ENCODE measurements around the gene DCAF11. TPM values are rescaled to one million over a fixed set of nuclear protein-coding genes. Genes with fewer than 3 reads are reported as not detected.

The DCAF11 gene
- total and polyA plus RNA-seq, 2 of the 13 experiments (the other 11 are each of a cell fraction or from before 2014, with no cell fraction given): 150 to 257 TPM

DNA sequence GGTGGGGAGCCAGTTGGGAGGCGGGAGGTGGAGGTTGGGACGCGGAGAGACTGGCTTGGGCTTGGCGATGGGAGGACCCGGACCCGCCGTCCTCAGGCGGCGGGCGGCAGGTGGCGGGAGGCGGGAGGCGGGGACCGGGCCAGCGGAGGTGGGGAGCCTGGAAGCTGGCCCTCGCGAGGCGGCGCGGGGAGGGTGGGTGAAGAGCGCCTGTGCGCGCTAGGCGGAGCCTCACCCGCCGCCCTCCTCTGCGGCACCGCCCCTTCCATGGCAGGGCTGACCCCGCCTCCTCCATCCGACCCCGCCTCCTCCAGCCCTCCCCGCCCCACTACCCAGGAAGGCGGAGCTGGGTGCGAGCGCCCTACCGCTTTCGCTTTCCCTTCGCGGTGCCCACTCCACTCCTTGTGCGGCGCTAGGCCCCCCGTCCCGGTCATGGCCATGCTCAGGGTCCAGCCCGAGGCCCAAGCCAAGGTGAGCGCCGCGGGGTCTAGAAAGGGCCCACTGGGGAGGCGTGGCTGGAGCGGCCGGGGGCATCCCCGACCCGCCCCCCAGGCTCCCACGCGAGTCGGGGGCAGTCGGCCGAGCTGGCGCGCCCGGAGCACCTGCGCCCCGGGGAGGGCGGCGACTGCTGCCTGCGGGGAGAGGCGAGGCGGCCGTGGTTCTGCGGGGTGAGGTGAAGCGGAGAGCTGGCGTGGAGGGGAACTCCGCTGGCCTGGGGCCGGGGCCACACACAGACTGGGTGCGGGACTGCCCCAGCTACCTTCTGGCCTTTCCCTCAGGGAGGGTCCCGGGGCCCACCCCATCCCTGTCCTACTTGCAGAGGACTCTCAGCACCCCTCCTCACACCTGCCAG is 21.5 kb downstream of the DCAF11 start, which contains the start of gene PSME1:
PSME1 (plus strand) TSS at position 361 of the 850 bp plus-strand sequence; CDS start at position 430, 69 bp downstream.
- ATAC-seq (peak; percentile 86), FAIRE-seq (peak; percentile 71), DNase-seq (ENCODE audit: low spot score) (peak; percentile 93)
- H3K4me2 ChIP-seq (ENCODE audit: low read depth, low read length): peak within 1 kb of the TSS; percentile 100
- peaks cover 64% of the 10 kb centered on the region for H3K4me1 ChIP-seq (ENCODE audit: insufficient read depth, low read length)
- ChIA-PET POLR2A (interaction anchor here (0.7 to 22.7 kb wide), 40 partner anchors 8 to 1159 kb away, joined by 3 to 977 read pairs (median 5); partner anchors contain the start of genes ACIN1, C14orf119, CARMIL3 and CHMP4A), CTCF (ENCODE audit: low intra/inter-chr PET ratio, low total read pairs) (interaction anchor here (1.0 to 2.1 kb wide), 2 partner anchors 21 to 25 kb away, joined by 3 to 6 read pairs; partner anchors contain the start of genes DCAF11, IRF9 and NRL)
- peak within 1 kb of the TSS; percentile 62 for H2AFZ ChIP-seq (ENCODE audit: low read length)
- intact Hi-C loops (cut with micrococcal nuclease; ENCODE audit: unreplicated experiment) (loop anchor here (1.0 kb wide), 2 partner anchors 22 to 25 kb away; partner anchors contain the start of genes DCAF11, IRF9 and NRL), in situ Hi-C loops (cut with HindIII; ENCODE audit: extremely low pct_ligation_motif_present, low pct_unique_long_range_greater_than_20kb) (loop anchor here (25.0 kb wide), 1 partner anchor 824 kb away; the partner anchor contains the start of genes BCL2L2, PABPN1 and PPP1R3E)
- H3K36me3 ChIP-seq (replicated peaks in 1 of 2; ENCODE audit: control insufficient read depth in 1 of 2, insufficient read depth in 2 of 2, low read length in 2 of 2): peaks cover 17 to 25% of the 10 kb centered on the region in 2 experiments
- H3K79me2 ChIP-seq (ENCODE audit: insufficient read depth, low read length): peaks cover 42% of the 10 kb centered on the region
- no TSS peak for BruUV-seq (replicated peaks)
- H3K9ac ChIP-seq (ENCODE audit: insufficient read depth, low read depth, low read length): peak within 1 kb of the TSS; percentile 94
- peak within 1 kb of the TSS; percentile 91 to 98 (median 93) for H3K4me3 ChIP-seq (replicated peaks in 1 of 3; ENCODE audit: insufficient read depth in 1 of 3, low read depth in 2 of 3, low read length in 3 of 3)
- H3K27ac ChIP-seq (ENCODE audit: extremely low read length, insufficient read depth, low read length): peak within 1 kb of the TSS; percentile 75
- WGBS (ENCODE audit: low lambda C conversion rate): 1% methylated on average over 65 of the region's 75 CpGs
- peaks cover 11% of the 10 kb centered on the region for H4K20me1 ChIP-seq (ENCODE audit: insufficient read depth, low read length)
- H3K9me3 ChIP-seq (ENCODE audit: low read length): no peaks in the 10 kb centered on the region
- H3K27me3 ChIP-seq (ENCODE audit: control insufficient read depth in 1 of 2, insufficient read depth in 2 of 2, low read length in 2 of 2): no peaks in the 10 kb centered on the region; a peak in 1 of 5 replicates
- TF ChIP-seq CBX1 (IDR thresholded peaks at IDR 0.05; ENCODE audit: low read depth): no peak
- TF ChIP-seq XBP1 (CRISPR knock-in tag; IDR thresholded peaks at IDR 0.05): no peak; the same call in 1 of the 2 replicates
- peak; percentile 62 for TF ChIP-seq TEAD3 (CRISPR knock-in tag; optimal IDR thresholded peaks at IDR 0.05; ENCODE audit: borderline replicate concordance)
- peak; percentile 83 for TF ChIP-seq MED8 (CRISPR knock-in tag; IDR thresholded peaks at IDR 0.05; ENCODE audit: insufficient replicate concordance)
- no peak for TF ChIP-seq NR2F1 (CRISPR knock-in tag; IDR thresholded peaks at IDR 0.05)
- peak; percentile 94; the same call in 1 of the 2 replicates for TF ChIP-seq MAZ (IDR thresholded peaks at IDR 0.05; ENCODE audit: borderline replicate concordance, low read depth, low read length)
- TF ChIP-seq MAZ (CRISPR knock-in tag; IDR thresholded peaks at IDR 0.05; ENCODE audit: low read depth): peak; percentile 99
- TF ChIP-seq ZNF7 (CRISPR knock-in tag; IDR thresholded peaks at IDR 0.05): peak; percentile 11; the same call in 1 of the 2 replicates
- peak; percentile 44; the same call in 1 of the 2 replicates for TF ChIP-seq ZNF143 (CRISPR knock-in tag; IDR thresholded peaks at IDR 0.05)
- TF ChIP-seq, protein P1, sequence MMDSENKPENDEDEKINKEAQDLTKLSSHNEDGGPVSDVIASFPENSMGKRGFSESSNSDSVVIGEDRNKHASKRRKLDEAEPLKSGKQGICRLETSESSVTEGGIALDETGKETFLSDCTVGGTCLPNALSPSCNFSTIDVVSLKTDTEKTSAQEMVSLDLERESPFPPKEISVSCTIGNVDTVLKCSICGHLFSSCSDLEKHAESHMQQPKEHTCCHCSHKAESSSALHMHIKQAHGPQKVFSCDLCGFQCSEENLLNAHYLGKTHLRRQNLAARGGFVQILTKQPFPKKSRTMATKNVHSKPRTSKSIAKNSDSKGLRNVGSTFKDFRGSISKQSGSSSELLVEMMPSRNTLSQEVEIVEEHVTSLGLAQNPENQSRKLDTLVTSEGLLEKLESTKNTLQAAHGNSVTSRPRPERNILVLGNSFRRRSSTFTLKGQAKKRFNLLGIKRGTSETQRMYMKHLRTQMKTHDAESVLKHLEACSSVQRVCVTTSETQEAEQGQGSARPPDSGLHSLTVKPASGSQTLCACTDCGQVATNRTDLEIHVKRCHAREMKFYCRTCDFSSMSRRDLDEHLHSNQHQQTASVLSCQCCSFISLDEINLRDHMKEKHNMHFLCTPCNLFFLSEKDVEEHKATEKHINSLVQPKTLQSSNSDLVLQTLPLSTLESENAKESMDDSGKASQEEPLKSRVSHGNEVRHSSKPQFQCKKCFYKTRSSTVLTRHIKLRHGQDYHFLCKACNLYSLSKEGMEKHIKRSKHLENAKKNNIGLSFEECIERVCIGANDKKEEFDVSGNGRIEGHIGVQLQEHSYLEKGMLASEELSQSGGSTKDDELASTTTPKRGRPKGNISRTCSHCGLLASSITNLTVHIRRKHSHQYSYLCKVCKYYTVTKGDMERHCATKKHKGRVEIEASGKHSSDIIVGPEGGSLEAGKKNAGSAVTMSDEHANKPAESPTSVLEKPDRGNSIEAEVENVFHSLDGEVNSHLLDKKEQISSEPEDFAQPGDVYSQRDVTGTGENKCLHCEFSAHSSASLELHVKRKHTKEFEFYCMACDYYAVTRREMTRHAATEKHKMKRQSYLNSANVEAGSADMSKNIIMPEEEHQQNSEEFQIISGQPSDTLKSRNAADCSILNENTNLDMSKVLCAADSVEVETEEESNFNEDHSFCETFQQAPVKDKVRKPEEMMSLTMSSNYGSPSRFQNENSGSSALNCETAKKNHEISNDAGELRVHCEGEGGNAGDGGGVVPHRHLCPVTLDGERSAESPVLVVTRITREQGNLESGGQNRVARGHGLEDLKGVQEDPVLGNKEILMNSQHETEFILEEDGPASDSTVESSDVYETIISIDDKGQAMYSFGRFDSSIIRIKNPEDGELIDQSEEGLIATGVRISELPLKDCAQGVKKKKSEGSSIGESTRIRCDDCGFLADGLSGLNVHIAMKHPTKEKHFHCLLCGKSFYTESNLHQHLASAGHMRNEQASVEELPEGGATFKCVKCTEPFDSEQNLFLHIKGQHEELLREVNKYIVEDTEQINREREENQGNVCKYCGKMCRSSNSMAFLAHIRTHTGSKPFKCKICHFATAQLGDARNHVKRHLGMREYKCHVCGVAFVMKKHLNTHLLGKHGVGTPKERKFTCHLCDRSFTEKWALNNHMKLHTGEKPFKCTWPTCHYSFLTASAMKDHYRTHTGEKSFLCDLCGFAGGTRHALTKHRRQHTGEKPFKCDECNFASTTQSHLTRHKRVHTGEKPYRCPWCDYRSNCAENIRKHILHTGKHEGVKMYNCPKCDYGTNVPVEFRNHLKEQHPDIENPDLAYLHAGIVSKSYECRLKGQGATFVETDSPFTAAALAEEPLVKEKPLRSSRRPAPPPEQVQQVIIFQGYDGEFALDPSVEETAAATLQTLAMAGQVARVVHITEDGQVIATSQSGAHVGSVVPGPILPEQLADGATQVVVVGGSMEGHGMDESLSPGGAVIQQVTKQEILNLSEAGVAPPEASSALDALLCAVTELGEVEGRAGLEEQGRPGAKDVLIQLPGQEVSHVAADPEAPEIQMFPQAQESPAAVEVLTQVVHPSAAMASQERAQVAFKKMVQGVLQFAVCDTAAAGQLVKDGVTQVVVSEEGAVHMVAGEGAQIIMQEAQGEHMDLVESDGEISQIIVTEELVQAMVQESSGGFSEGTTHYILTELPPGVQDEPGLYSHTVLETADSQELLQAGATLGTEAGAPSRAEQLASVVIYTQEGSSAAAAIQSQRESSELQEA (CRISPR knock-in tag; IDR thresholded peaks at IDR 0.05; ENCODE audit: not compliant biosample characterization): peak; percentile 89
- TF ChIP-seq DMTF1 (CRISPR knock-in tag; IDR thresholded peaks at IDR 0.05): peak; percentile 72; the same call in 1 of the 2 replicates
